Stimulated activated CD4-positive, alpha-beta T cell treated with anti-CD3 and anti-CD28 coated beads, Interleukin-2, amount 100 ng/mL, for 24 hours (primary cell): ENCODE measurements around the gene ZFP36.
"Not testable (repeated sequence)": the region's sequence is repeated elsewhere in the genome, so short reads cannot be mapped to it uniquely, and the experiment has no call there.

Experiments
- DNase-seq, 2 donors: peaks; one replicate each; pipeline ENCODE4 v3.0.0-alpha.2; 2020

Gene ZFP36

DNA sequence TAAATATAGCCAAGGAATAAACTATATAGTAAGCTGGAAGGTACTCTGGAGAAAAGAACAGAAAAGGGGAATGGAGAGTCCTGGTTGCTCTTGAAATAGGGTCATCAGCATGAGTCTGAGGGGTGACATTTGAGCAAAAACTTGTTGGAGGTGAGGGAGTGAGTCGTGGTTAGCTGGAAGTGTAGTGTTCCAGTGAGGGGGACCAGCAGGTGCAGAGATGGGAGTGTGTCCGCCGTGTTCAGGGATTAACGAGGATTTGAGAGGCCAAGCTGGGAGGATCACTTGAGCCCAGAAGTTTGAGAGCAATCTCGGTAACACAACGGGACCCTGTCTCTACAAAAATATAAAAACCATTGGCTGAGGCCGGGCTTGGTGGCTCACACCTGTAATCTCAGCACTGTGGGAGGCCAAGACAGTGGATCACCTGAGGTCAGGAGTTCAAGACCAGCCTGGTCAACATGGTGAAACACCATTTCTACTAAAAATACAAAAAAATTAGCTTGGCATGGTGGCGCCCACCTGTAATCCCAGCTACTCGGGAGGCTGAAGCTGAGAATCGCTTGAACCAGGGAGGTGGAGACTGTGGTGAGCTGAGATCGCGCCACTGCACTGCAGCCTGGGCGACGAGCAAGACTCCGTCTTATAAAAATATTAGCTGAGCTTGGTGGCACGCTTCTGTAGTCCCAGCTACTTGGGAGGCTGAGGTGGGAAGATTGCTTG, 39.9 kb downstream of the ZFP36 start:
- no peak for DNase-seq

GRCh38 chr19:39448271-39448670, 41.6 kb downstream of the ZFP36 start:
- DNase-seq: peak in 1 of 2 donors; percentile 50

DNA sequence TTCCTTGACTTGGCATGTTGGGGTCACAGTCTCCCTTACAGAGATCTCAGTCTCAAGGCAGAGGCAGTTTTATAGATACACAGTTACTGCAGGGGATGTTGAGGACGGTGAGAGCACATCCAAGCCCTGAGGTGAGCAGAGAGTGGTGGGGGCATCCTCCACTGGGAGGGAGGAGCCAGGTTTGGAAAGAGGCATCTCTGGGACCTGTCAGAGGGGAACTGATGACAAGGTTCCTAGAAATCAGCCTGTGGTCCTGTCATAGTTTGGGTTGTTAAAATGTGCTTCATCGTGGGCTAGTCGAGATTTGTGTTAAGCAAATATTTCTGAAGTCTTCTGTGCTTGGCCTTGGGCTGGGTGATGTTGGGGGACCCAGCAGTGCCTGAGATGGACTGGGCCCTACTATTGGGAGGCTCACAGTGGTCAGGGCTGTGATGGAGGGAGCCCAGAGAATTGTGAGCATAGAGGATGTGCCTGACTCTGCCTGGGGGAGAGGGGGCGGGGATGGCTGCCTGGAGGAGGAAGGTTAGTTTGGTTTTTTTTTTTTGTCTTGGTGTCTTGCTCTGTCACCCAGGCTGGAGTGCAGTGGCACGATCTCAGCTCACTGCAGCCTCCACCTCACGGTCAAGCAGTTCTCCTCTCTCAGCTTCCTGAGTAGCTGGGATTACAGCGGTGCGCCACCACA, 42.6 kb downstream of the ZFP36 start:
- DNase-seq: no peak

- not testable (repeated sequence) for DNase-seq
Measured at GRCh38 chr19:39451257-39451656, 44.6 kb downstream of the ZFP36 start.
